Measurements from ENCODE around the gene BANF2.
"Not testable (repeated sequence)": the region's sequence is repeated elsewhere in the genome, so short reads cannot be mapped to it uniquely, and the experiment has no call there.

The BANF2 gene

DNA sequence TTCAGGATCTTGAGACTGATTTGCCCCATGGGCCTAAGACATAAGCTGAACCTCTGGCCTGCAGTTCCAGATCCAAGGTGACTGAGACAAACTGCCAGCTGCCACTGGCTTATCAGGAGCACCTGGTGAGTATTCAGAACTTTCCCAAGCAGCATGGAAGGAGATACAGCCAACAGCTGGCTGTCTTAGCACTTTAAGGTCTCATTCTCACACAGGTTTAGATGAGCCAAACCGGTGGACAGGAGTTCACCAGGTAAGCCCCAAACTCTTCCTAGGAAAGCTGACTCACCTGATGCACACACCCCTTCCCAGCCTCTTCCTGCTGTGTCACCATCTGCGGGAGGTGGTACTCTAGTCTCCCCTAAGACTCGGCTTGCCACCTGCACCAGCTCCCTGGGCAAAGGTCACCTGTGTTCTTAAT, at the start of gene BANF2:
Gene BANF2, plus strand, starts transcription at position 36 of the 421 bp plus-strand sequence. CDS start 25,060 bp downstream, outside the sequence.
- no peak for DNase-seq (ENCODE audit: low read depth)

DNA sequence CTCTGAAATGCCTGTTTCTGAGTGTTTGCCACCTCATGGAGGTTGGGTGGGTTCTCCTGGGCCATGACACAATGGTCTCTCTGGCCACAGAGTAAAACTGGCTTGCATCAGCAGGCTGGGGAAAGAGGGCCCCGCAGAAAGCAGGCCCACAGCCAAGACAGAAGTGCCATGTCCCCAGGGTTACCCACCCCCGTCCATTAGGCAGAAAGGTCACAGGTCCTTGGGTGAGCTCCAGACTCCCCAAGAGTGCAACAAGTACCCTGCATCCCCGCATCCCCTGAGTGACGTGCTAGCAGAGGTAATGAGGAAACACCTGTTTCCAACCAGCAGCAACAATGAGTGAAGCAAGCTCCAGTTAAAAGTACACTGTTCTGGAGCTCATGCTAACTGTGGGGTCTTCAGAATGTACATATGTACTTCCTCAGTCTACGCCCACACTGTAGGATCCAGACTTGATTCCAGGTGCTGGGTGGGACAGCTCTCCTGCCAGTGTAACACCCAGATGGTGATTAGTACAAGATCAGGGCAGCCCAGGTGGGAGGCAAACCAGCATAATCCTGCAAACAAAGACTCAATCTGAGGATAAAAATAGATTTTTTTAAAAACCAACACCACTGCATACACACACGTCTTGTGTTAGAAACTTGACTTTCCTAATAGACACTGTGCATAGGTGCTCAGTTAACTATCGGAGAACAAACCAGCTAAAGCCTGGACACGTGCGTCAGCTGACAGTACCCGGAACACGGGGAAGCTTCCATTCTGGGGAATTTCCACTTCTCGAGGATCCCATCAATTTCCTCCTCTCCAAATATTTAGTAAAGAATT, 49.3 kb upstream of the BANF2 start:
- no peak for DNase-seq (ENCODE audit: low read depth)

DNA sequence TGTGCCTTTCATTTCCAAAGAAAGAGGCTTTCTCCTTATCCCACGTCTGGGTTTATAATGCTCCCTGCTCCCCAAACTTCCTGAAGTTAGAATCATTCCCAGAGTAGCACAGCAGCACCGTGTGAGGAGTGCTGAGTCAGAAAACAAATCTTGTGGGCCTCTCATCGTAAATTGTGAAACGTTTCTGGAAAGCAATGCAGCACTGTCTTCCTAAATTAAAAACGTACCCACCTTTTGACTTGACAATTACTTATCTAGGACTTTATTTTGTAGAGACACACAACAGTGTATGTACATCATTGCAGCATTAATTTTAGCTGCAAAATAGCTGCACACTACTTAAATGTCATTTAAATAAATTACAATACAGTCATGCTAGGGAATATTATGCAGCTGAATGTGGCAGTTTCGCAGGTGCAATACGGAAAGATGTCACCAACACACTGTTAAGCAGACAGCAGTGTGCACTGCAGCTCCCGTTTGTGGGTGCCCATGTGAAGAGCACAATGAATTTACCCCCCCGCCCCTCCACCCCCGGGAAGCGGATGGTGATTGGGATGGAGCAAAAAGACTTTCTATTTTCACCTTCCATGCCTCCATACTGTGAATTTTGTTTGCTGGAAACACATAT, 48.5 kb upstream of the BANF2 start:
- no peak for DNase-seq (ENCODE audit: low read depth)

DNA sequence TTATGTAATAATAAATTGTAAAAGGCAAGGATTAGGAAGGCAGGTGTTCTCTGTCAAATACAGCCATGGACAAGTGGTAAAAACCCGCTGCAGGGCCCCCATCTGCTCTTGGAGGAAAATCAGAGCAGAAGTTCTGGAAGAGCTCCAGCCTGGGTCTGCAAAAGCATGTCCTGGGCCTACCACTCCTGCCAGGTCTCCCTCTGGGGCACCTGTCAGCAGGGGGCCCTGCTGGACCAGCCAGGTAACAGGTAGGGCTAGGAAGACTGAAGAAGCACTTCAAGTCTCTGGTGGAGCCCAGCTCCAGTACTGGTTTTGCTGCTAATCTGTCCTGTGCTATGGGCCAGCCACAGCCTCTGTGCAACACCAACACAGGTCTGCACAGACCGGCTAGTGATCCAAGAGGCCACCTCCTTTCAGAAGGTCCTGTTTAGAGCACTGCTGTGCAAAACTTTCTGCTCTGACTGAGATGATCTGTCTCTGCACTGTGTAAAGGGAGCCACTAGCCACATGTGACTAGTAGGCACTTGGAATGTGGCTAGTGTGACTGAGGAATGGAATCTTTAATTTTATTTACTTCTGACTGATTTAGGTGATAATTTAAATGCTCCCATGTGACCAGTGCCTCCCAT, 47.9 kb upstream of the BANF2 start:
- DNase-seq (ENCODE audit: low read depth) = no peak

DNA sequence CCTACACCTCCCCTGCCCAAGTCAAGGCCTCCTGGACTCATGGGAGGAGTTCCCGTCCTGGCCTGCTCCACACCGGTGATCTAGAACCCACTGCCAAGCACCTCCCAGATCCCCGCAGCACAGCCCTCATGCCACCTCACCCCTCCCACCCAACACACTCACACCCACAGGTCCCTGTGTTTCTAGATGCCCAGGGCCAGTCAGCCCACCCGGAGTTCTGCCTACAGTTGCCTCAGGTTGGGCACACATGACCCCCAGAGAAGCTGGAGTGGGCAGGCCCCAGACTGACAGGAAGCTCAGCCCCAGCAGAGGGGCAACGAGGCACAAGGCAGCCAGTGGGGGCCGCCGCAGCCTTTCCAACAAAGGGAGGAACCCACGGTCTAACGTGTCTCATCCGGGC, 47.4 kb upstream of the BANF2 start:
- no peak for DNase-seq (ENCODE audit: low read depth)

DNA sequence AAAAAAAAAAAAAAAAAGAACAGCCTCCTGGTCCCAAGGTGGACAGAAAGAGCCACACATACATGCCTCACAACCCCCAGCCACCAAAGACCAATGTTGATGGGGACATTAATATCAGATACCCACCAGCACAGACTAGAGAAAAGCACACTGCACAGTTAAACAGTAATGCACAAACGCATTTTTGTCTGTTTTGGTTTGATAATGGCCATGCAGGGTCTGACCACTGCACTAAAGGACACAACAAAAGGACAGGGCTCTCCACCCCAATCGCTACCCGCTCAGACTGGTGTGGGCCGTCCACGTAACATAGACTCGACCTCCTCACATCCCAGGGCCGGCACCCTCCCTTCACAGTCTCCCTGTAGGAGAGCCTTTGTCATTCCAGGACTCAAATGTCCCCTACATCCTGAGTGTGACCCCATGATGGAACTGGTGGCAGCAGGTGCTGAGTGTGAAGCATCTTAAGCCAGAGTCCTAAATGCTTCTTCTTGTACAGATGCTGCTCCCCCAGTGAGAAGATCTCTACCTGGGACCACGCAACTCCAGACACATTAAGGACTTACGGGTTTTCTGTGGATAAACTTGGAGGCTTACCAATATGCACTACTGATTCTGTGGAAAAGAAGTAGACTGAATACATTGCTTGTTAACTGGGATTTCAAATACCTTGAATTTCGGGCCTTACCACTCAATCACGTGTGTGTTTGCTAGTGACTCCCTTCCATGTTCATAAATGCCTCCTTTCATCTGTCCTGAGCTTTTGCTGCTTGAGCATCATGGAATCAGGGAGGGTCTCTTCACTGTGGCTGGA, 45.7 kb upstream of the BANF2 start:
- no peak for DNase-seq (ENCODE audit: low read depth)

GRCh38 chr20:17654649-17655285, 45.0 kb upstream of the BANF2 start:
- no peak for DNase-seq (ENCODE audit: low read depth)

DNA sequence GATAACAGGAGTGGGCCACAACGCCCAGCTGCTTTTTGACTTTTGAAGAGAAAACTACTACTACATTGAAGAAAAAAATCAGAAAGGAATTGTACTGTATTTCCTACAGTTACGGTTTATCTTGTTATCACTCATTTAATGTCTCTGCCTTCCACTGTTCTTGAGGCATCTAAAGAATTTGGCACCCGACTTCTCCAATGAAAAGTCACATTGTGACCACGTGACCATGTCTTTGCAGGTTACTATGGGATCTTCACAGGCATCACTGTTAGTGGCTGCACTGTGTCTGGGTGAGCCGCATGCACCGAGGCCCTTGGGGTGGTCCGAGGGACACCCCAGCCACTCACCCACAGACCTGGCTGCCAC, 44.5 kb upstream of the BANF2 start:
- no peak for DNase-seq (ENCODE audit: low read depth)

GRCh38 chr20:17655865-17656479, 43.8 kb upstream of the BANF2 start:
- no peak for DNase-seq (ENCODE audit: low read depth)

GRCh38 chr20:17657079-17657825, 42.5 kb upstream of the BANF2 start:
- DNase-seq (ENCODE audit: low read depth) = no peak

- DNase-seq (ENCODE audit: low read depth) = no peak
These were observed 41.7 kb upstream of the BANF2 start for GRCh38 chr20:17657898-17658647.

DNA sequence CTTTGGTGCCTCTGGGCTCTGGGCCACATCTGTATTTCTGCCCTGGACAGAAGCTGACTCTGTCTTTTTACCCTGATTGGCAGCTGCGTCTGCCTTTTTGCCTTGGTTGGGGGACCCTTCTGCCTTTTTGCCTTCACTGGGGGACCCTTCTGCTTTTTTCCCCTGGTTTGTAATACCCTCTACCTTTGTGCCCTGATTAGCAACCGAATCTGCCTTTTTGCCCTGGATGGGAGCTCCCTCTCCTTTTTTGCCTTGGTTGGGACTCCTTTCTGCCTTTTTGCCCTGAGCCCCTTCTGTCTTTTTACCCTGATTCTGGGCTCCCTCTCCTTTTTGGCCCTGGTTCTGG, 41.1 kb upstream of the BANF2 start:
- no peak for DNase-seq (ENCODE audit: low read depth)

DNA sequence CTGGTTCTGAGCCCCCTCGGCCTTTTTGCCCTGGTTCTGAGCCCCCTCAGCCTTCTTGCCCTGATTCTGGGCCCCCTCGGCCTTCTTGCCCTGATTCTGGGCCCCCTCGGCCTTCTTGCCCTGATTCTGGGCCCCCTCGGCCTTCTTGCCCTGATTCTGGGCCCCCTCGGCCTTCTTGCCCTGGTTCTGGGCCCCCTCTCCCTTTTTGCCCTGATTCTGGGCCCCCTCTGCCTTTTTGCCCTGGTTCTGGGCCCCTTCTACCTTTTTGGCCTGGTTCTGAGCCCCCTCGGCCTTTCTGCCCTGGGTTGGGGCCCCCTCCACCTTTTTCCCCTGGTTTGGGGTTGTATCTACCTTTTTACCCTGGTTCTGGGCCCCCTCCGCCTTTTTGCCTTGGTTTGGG, 40.4 kb upstream of the BANF2 start:
- DNase-seq (ENCODE audit: low read depth) = not testable (repeated sequence)

DNA sequence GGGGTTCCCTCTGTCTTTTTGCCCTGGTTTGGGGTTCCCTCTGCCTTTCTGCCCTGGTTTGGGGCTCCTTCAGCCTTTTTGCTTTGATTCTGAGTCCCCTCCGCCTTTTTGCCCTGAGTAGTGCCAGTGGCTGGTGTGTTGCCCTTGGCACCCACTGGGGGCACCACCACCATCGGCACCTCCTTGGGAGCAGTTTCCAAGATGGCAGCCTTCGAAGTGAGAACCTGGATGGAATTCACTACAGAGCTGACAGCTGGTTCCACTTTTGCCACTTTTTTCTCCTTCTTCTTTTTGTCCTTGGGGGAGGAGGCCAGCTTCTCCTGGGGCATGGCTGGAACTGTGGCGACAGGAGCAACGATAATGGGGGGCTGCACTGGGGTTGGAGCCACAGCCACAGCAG, 40.0 kb upstream of the BANF2 start:
- no peak for DNase-seq (ENCODE audit: low read depth)

GRCh38 chr20:17660667-17661066, 39.1 kb upstream of the BANF2 start:
- DNase-seq (ENCODE audit: low read depth) = no peak

GRCh38 chr20:17661121-17661744, 38.5 kb upstream of the BANF2 start:
- DNase-seq (ENCODE audit: low read depth) = no peak

DNA sequence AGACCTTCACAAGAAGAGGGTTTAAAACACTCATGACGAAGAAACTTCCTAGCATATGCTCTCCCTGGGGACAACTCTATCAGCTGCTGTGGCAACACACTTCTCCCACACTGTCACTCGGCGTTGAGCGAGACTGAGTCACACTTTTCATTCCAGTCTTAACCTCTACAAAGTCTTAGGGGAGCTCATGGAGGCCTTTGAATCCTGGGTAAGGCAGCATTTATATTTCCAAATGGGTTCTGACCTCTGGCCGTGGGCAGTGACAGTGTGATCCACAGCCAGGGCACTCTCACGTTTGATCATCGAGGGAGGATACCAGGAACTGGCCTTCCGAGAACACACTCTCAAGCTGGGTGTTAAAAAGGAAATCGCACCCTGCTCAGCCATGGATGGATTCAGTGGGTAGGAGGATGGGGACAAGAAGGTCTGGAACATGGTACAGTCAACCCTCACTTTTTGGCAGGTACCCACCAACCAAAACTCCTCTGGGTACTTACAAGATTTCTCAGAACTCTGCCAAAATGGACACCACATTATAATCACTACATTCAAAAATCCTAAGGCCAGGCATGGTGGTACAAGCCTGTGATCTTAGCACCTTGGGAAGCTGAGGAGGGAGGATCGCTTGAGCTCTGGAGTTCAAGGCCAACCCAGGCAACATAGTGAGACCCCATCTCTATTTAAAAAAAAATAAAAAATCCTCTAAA, 37.3 kb upstream of the BANF2 start:
- DNase-seq (ENCODE audit: low read depth) = no peak

GRCh38 chr20:17663040-17663399, 36.7 kb upstream of the BANF2 start:
- DNase-seq (ENCODE audit: low read depth) = no peak

DNA sequence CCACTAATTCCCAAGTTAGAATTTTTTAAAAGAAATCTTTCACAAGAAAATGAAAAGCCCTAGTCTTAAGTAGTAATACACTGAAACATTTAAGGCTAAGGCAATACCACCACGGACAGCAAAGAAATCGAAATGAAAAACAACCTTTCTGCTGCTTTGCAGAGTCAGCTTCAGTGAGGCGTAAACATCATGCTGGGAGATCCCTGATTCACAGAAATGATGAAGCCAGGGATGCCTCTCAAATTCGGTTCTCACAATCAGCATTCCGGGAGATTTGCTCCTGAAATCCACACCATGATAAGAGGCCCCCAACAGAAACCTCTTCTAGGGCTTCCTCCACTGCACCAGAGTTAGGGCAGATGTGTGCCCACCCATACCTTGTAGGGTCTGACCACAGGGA, 36.3 kb upstream of the BANF2 start:
- no peak for DNase-seq (ENCODE audit: low read depth)
